B cell (primary cell): Measurements from ENCODE around the gene CCNI2. TPM values are rescaled to one million over a fixed set of nuclear protein-coding genes. Genes with fewer than 3 reads are reported as not detected.

Experiments used
- ATAC-seq: fragments of 200-7000 bp; cut with Tn5 transposase; one replicate; pipeline ENCODE4 v1.10.0; 2021; ENCODE audit warnings: low read depth, mild to moderate bottlenecking, moderate number of reproducible peaks, moderate library complexity
- CTCF ChIA-PET: fragments of 350-600 bp; sonication (Branson Sonifier 250); formaldehyde crosslinking; loops from one replicate; lab custom pipeline; 2021; ENCODE audit warnings: antibody characterized with exemption, inconsistent platforms; lab: Charles Lee
- POLR2A ChIA-PET: fragments of 350-600 bp; sonication (Branson Sonifier 250); formaldehyde crosslinking; loops from one replicate; lab custom pipeline; 2021; ENCODE audit warnings: antibody characterized with exemption; lab: Charles Lee
- DNase-seq: peaks from one replicate; pipeline ENCODE4 v3.0.0; 2013
- H2AFZ ChIP-seq: 2 replicates; pipeline ENCODE4 v1.6.1; 2012; ENCODE audit warnings: mild to moderate bottlenecking, low read depth, low read length; ENCODE audit not compliant: insufficient read depth, poor library complexity, severe bottlenecking
- H3K27ac ChIP-seq, 2 donors: 1 replicate in 1 of 2; 2 replicates in 1 of 2; pipeline ENCODE4 v1.5.1; 2012 to 2013; ENCODE audit warnings: low read length in 2 of 2, mild to moderate bottlenecking in 2 of 2, moderate library complexity in 1 of 2
- H3K27me3 ChIP-seq, 4 experiments: fragments of 200-600 bp in 1 of 4; sonication (generic) in 1 of 4; replicated peaks in 1 of 4; 1 replicate in 2 of 4; 2 replicates in 2 of 4; pipeline versions ENCODE4 v1.6.1 to v1.7.0; 2013 to 2016; ENCODE audit warnings: low read length in 3 of 4, mild to moderate bottlenecking in 2 of 4, mixed read lengths in 1 of 4, moderate library complexity in 1 of 4; ENCODE audit not compliant: insufficient read depth in 4 of 4, control insufficient read depth in 3 of 4; ENCODE audit errors: control extremely low read depth in 1 of 4
- H3K36me3 ChIP-seq, 2 experiments: replicated peaks in 1 of 2; 1 replicate in 1 of 2; 2 replicates in 1 of 2; pipeline versions ENCODE4 v1.6.1 to v1.7.1; 2013; ENCODE audit warnings: low read length in 1 of 2; ENCODE audit not compliant: insufficient read depth in 2 of 2, control insufficient read depth in 1 of 2; ENCODE audit errors: control extremely low read depth in 1 of 2, extremely low read depth in 1 of 2
- H3K4me1 ChIP-seq, 2 donors: fragments of 200-600 bp in 1 of 2; sonication (generic) in 1 of 2; 1 replicate in 1 of 2; 2 replicates in 1 of 2; pipeline versions ENCODE4 v1.5.1 to v1.6.1; 2013 to 2017; ENCODE audit warnings: low read length in 2 of 2; ENCODE audit not compliant: control insufficient read depth in 2 of 2, insufficient read depth in 2 of 2
- H3K4me2 ChIP-seq: replicated peaks from 2 replicates; pipeline ENCODE3; 2012; ENCODE audit warnings: mild to moderate bottlenecking, low read depth, low read length; ENCODE audit not compliant: poor library complexity, severe bottlenecking
- H3K4me3 ChIP-seq, 5 experiments: fragments of 200-600 bp in 1 of 5; sonication (generic) in 1 of 5; 1 replicate in 3 of 5; 2 replicates in 2 of 5; pipeline versions ENCODE4 v1.5.1 to v1.7.0; 2011 to 2016; ENCODE audit warnings: low read length in 4 of 5, mild to moderate bottlenecking in 4 of 5, low read depth in 2 of 5, control low read depth in 1 of 5, moderate library complexity in 1 of 5; ENCODE audit not compliant: insufficient read depth in 1 of 5; ENCODE audit errors: control extremely low read depth in 1 of 5, extremely low read depth in 1 of 5
- H3K79me2 ChIP-seq: fragments of 200-600 bp; sonication (generic); one replicate; pipeline ENCODE4 v1.6.0; 2016; ENCODE audit warnings: low read length; ENCODE audit not compliant: control insufficient read depth, insufficient read depth
- H3K9ac ChIP-seq: fragments of 200-600 bp; sonication (generic); 2 replicates; pipeline ENCODE4 v1.6.1; 2017; ENCODE audit warnings: mild to moderate bottlenecking, low read length, moderate library complexity
- H3K9me3 ChIP-seq, 3 donors: one replicate each; pipeline versions ENCODE4 v1.6.1 to v1.7.1; 2013; ENCODE audit warnings: low read length in 2 of 3; ENCODE audit not compliant: control insufficient read depth in 2 of 3, insufficient read depth in 1 of 3; ENCODE audit errors: control extremely low read depth in 1 of 3
- H4K20me1 ChIP-seq: 2 replicates; pipeline ENCODE4 v1.6.0; 2012; ENCODE audit warnings: mild to moderate bottlenecking, low read length; ENCODE audit not compliant: insufficient read depth, control insufficient read depth, poor library complexity, severe bottlenecking
- H3K27ac Mint-ChIP-seq: one replicate; pipeline ENCODE4 v1.8.0; 2021; ENCODE audit warnings: mixed read lengths
- H3K27me3 Mint-ChIP-seq: one replicate; pipeline ENCODE4 v1.8.0; 2021; ENCODE audit warnings: mixed read lengths
- H3K4me1 Mint-ChIP-seq: one replicate; pipeline ENCODE4 v1.8.0; 2021; ENCODE audit warnings: mixed read lengths
- H3K4me3 Mint-ChIP-seq: one replicate; pipeline ENCODE4 v1.8.0; 2021; ENCODE audit warnings: mixed read lengths
- H3K9me3 Mint-ChIP-seq: one replicate; pipeline ENCODE4 v1.8.0; 2022; ENCODE audit warnings: mixed read lengths; ENCODE audit not compliant: insufficient read depth
- CTCF ChIP-seq: fragments of 200-600 bp; IDR thresholded peaks from one replicate; pipeline ENCODE4 v1.8.0; 2022; ENCODE audit warnings: antibody characterized with exemption, mild to moderate bottlenecking
- EZH2 ChIP-seq: IDR thresholded peaks from 2 replicates; pipeline ENCODE4 v1.6.1; 2012; ENCODE audit warnings: borderline replicate concordance, low read depth, mild to moderate bottlenecking, moderate library complexity, low read length; ENCODE audit not compliant: insufficient read depth, poor library complexity, severe bottlenecking
- WGBS: methylation state at CpG from one replicate; pipeline ENCODE4 v1.1.5; 2013; ENCODE audit warnings: missing lambda C conversion rate; ENCODE audit not compliant: insufficient coverage; 5-methylcytosine and 5-hydroxymethylcytosine counted together
- intact Hi-C: fragments of 100-400 bp; cut with micrococcal nuclease; formaldehyde crosslinking; loops from one replicate; pipeline ENCODE4 v1.10.0; 2022
- polyA plus RNA-seq: library from polyadenylated mRNA; depleted of rRNA; stranded (reverse); fragments of >200 nt; gene quantifications from 2 replicates; pipeline ENCODE4 v1.2.3, GENCODE V29; 2012
- total RNA-seq, 2 donors: library from RNA; stranded (reverse); fragments of 120-200 nt in 1 of 2; gene quantifications; 1 replicate in 1 of 2; 2 replicates in 1 of 2; pipeline versions ENCODE4 v1.2.3 to v1.2.4, GENCODE V29; 2013 to 2022

The CCNI2 gene
- total and polyA plus RNA-seq, 2 donors (not counting 1 experiment from before 2014, with no cell fraction given): 0.39 to 2.0 TPM

- Histone ChIP-seq H3K9me3 (no peaks in the 10 kb centered on the region), H4K20me1 (no peaks in the 10 kb centered on the region), H3K4me1 (no peaks in the 10 kb centered on the region), H3K27me3 (no peaks in the 10 kb centered on the region), H3K36me3 (no peaks in the 10 kb centered on the region), H3K27ac (no peak overlapping the region), H3K4me2 (no peak overlapping the region), H3K9ac (no peak overlapping the region), H3K4me3 (no peak overlapping the region), H3K79me2 (no peaks in the 10 kb centered on the region), H2AFZ (no peak overlapping the region)
- ChIA-PET CTCF (interaction anchor here (1.3 to 1.6 kb wide), 3 partner anchors 8 to 67 kb away, joined by 3 to 4 read pairs (median 3); no protein-coding TSS in a partner anchor), POLR2A (interaction anchor here (0.7 kb wide), 1 partner anchor 23 kb away, joined by 11 read pairs; the partner anchor contains the start of gene SEPTIN8)
- ATAC-seq (no peak), DNase-seq (no peak)
- H3K27ac Mint-ChIP-seq: no peak overlapping the region
- TF ChIP-seq CTCF (no peak), EZH2 (no peak)
- H3K27me3 Mint-ChIP-seq: no peaks in the 10 kb centered on the region
- 96% methylated on average over 3 of the region's 4 CpGs for WGBS
- no peaks in the 10 kb centered on the region for H3K9me3 Mint-ChIP-seq
- peaks cover 12% of the 10 kb centered on the region for H3K4me1 Mint-ChIP-seq
- intact Hi-C loops: no loop called here
- H3K4me3 Mint-ChIP-seq: no peak overlapping the region
Observed at GRCh38 chr5:132754111-132754510, 6.9 kb downstream of the CCNI2 start.

GRCh38 chr5:132754947-132755346 lies 7.7 kb downstream of the CCNI2 start:
- Mint-ChIP-seq H3K4me3 (no peak overlapping the region), H3K27me3 (no peaks in the 10 kb centered on the region), H3K27ac (no peak overlapping the region), H3K4me1 (peaks cover 12% of the 10 kb centered on the region), H3K9me3 (no peaks in the 10 kb centered on the region)
- no peak overlapping the region for H3K4me3 ChIP-seq
- CTCF ChIA-PET: interaction anchor here (1.5 to 1.6 kb wide), 3 partner anchors 38 to 66 kb away, joined by 3 to 5 read pairs (median 4); no protein-coding TSS in a partner anchor
- no peaks in the 10 kb centered on the region for H3K9me3 ChIP-seq
- no peaks in the 10 kb centered on the region for H4K20me1 ChIP-seq
- H3K27me3 ChIP-seq: no peaks in the 10 kb centered on the region
- ATAC-seq (no peak), DNase-seq (no peak)
- no peaks in the 10 kb centered on the region for H3K4me1 ChIP-seq
- no peak overlapping the region for H3K9ac ChIP-seq
- POLR2A ChIA-PET: no interaction called here
- H3K79me2 ChIP-seq: no peaks in the 10 kb centered on the region
- TF ChIP-seq EZH2 (no peak), CTCF (no peak)
- no peak overlapping the region for H3K4me2 ChIP-seq
- intact Hi-C loops: no loop called here
- no peak overlapping the region for H3K27ac ChIP-seq
- H2AFZ ChIP-seq: no peak overlapping the region
- no peaks in the 10 kb centered on the region for H3K36me3 ChIP-seq
